ENCODE results near the gene KCTD20.
"Not testable (repeated sequence)": the region's sequence is repeated elsewhere in the genome, so short reads cannot be mapped to it uniquely, and the experiment has no call there.

KCTD20 gene

GRCh38 chr6:36442671-36443470, at the start of gene KCTD20, which contains the start of gene PXT1:
TSS of gene KCTD20 (plus strand) at chr6:36443000. CDS start at chr6:36470098, 27,098 bp downstream.
TSS of gene PXT1 (minus strand) at chr6:36442854. CDS start at chr6:36426082, 16,772 bp downstream.
- DNase-seq: peak; percentile 92

- no peak for DNase-seq
Measured at GRCh38 chr6:36399970-36400369, 42.8 kb upstream of the KCTD20 start.

- DNase-seq: no peak
Measured at GRCh38 chr6:36402481-36402880, 40.3 kb upstream of the KCTD20 start.

- no peak for DNase-seq
Measured at GRCh38 chr6:36404164-36404563, 38.6 kb upstream of the KCTD20 start.

- not testable (repeated sequence) for DNase-seq
Measured at GRCh38 chr6:36409718-36410117, 33.1 kb upstream of the KCTD20 start.

GRCh38 chr6:36413489-36414480, 29.0 kb upstream of the KCTD20 start:
- no peak for DNase-seq

GRCh38 chr6:36414481-36414880, 28.3 kb upstream of the KCTD20 start:
- no peak for DNase-seq

- no peak for DNase-seq
Measured at GRCh38 chr6:36418558-36418957, 24.2 kb upstream of the KCTD20 start.

- DNase-seq: no peak
Measured at GRCh38 chr6:36419310-36419709, 23.5 kb upstream of the KCTD20 start.

GRCh38 chr6:36422714-36423100, 20.1 kb upstream of the KCTD20 start:
- DNase-seq: no peak

- peak; percentile 99 for DNase-seq
Measured at GRCh38 chr6:36423101-36423824, 19.5 kb upstream of the KCTD20 start.

GRCh38 chr6:36426622-36427021, 16.2 kb upstream of the KCTD20 start:
- no peak for DNase-seq

GRCh38 chr6:36428911-36429310, 13.9 kb upstream of the KCTD20 start:
- DNase-seq: no peak

- DNase-seq: no peak
Measured at GRCh38 chr6:36430351-36430750, 12.4 kb upstream of the KCTD20 start.

GRCh38 chr6:36431197-36431596, 11.6 kb upstream of the KCTD20 start:
- no peak for DNase-seq

GRCh38 chr6:36432151-36432671, 10.6 kb upstream of the KCTD20 start:
- no peak for DNase-seq

GRCh38 chr6:36436466-36436865, 6.3 kb upstream of the KCTD20 start:
- no peak for DNase-seq

GRCh38 chr6:36441307-36441894, 1.4 kb upstream of the KCTD20 start:
- peak; percentile 92 for DNase-seq

- DNase-seq: no peak
Measured at GRCh38 chr6:36442103-36442670, 613 bp upstream of the KCTD20 start.

- DNase-seq: no peak
Measured at GRCh38 chr6:36443471-36444428, 950 bp downstream of the KCTD20 start.

- DNase-seq: no peak
Measured at GRCh38 chr6:36444470-36444869, 1.7 kb downstream of the KCTD20 start.
